HFFc6 (cell line): ENCODE data around the gene G3BP1. TPM values are rescaled to one million over a fixed set of nuclear protein-coding genes. Genes with fewer than 3 reads are reported as not detected.
"Not testable (repeated sequence)": the region's sequence is repeated elsewhere in the genome, so short reads cannot be mapped to it uniquely, and the experiment has no call there.

Source experiments
- DNase-seq: peaks from one replicate; pipeline ENCODE4 v3.0.0-alpha.2; 2018
- H3K27ac Mint-ChIP-seq: 2 replicates; pipeline ENCODE4 v1.8.0; 2020; ENCODE audit warnings: mild to moderate bottlenecking, mixed read lengths
- H3K27me3 Mint-ChIP-seq: 2 replicates; pipeline ENCODE4 v1.8.0; 2021; ENCODE audit warnings: mild to moderate bottlenecking, moderate library complexity, mixed read lengths; ENCODE audit not compliant: insufficient read depth
- H3K36me3 Mint-ChIP-seq: 2 replicates; pipeline ENCODE4 v1.8.0; 2021; ENCODE audit warnings: low read depth, mixed read lengths
- H3K4me1 Mint-ChIP-seq: 2 replicates; pipeline ENCODE4 v1.8.0; 2020; ENCODE audit warnings: low read depth, mixed read lengths
- H3K4me3 Mint-ChIP-seq: 2 replicates; pipeline ENCODE4 v1.8.0; 2020; ENCODE audit warnings: mild to moderate bottlenecking, moderate library complexity, mixed read lengths
- H3K9me3 Mint-ChIP-seq: 2 replicates; pipeline ENCODE4 v1.8.0; 2020; ENCODE audit warnings: mild to moderate bottlenecking, mixed read lengths
- total RNA-seq, 6 experiments: library from RNA; stranded (reverse); fragmentation: NEBNext Ultra II Directional; extraction: Animal tissue kit (Norgen Biotek cat#: 25700); gene quantifications; 2 replicates in 1 of 6; 3 replicates in 5 of 6; pipeline ENCODE4 v1.2.3, GENCODE V29; 2021
- TF ChIP-seq, protein P1 (sequence below): fragments of 200-600 bp; sonication (generic); IDR thresholded peaks from 2 replicates; pipeline ENCODE4 v1.5.0; 2021; ENCODE audit warnings: antibody characterized with exemption, mild to moderate bottlenecking

Gene G3BP1
- total RNA-seq, 6 experiments from 2014 or later = 242 to 284 (median 245) TPM

DNA sequence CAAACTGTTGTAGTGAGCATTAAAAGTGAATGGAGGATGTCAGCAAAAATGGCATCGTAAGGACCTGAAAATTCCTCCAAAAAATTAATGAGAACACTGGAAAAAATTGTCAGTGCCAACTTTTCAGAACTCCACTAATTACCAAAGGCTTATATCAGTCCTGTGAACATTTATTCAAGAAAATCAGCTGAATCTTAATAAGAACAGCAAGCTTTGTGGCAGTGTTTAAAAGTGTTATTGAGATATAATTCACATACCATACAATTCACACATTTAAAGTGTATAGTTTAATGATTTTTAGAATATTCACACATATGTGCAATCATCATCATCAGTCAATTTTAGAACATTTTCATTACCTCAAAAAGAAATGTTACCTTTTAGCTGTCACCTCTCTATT lies 57.6 kb downstream of the G3BP1 start:
- H3K9me3 Mint-ChIP-seq = peaks cover 45% of the 10 kb centered on the region
- H3K27me3 Mint-ChIP-seq = no peaks in the 10 kb centered on the region

DNA sequence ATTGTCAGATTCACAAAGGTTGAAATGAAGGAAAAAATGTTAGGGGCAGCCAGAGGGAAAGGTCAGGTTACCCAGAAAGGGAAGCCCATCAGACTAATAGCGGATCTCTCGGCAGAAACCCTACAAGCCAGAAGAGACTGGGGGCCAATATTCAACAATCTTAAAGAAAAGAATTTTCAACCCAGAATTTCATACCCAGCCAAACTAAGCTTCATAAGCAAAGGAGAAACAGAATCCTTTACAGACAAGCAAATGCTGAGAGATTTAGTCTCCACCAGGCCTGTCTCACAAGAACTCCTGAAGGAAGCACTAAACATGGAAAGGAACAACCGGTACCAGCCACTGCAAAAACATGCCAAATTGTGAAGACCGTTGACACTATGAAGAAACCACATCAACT lies 61.1 kb downstream of the G3BP1 start:
- H3K27ac Mint-ChIP-seq, H3K27me3 Mint-ChIP-seq, H3K4me1 Mint-ChIP-seq, H3K4me3 Mint-ChIP-seq, DNase-seq: not testable (repeated sequence)
- Mint-ChIP-seq H3K9me3 (peaks cover 77% of the 10 kb centered on the region), H3K36me3 (peaks cover 61% of the 10 kb centered on the region)

More for the DNA sequence above, 57.6 kb downstream of the G3BP1 start:
- H3K36me3 Mint-ChIP-seq = peaks cover 69% of the 10 kb centered on the region
- TF ChIP-seq, protein P1, sequence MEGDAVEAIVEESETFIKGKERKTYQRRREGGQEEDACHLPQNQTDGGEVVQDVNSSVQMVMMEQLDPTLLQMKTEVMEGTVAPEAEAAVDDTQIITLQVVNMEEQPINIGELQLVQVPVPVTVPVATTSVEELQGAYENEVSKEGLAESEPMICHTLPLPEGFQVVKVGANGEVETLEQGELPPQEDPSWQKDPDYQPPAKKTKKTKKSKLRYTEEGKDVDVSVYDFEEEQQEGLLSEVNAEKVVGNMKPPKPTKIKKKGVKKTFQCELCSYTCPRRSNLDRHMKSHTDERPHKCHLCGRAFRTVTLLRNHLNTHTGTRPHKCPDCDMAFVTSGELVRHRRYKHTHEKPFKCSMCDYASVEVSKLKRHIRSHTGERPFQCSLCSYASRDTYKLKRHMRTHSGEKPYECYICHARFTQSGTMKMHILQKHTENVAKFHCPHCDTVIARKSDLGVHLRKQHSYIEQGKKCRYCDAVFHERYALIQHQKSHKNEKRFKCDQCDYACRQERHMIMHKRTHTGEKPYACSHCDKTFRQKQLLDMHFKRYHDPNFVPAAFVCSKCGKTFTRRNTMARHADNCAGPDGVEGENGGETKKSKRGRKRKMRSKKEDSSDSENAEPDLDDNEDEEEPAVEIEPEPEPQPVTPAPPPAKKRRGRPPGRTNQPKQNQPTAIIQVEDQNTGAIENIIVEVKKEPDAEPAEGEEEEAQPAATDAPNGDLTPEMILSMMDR = no peak
- H3K4me3 Mint-ChIP-seq = no peak overlapping the region
- DNase-seq = no peak
- H3K27ac Mint-ChIP-seq = no peak overlapping the region
- no peaks in the 10 kb centered on the region for H3K4me1 Mint-ChIP-seq

DNA sequence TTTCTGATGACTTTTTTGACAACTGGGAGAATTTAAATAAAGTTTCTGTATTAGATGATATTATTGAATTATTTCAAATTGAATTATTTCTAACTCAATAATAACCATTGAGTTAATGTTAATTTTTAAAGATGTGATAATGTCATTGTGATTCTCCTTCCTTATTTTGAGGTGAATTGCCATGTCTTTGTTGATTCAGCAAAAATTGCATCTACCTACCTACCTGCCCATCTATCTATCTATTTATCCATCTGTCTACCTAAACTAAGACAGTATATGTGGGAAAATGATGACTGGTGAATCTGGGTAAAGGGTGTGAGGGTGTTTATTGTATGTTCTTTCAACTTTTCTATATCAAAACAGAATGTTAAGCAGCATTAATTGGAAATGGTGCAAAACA lies 75.0 kb downstream of the G3BP1 start:
- no peak overlapping the region for H3K4me3 Mint-ChIP-seq
- H3K36me3 Mint-ChIP-seq = no peaks in the 10 kb centered on the region
- H3K4me1 Mint-ChIP-seq = no peaks in the 10 kb centered on the region
- no peaks in the 10 kb centered on the region for H3K9me3 Mint-ChIP-seq
- H3K27ac Mint-ChIP-seq = no peak overlapping the region
- no peak for DNase-seq
- H3K27me3 Mint-ChIP-seq = peaks cover 1% of the 10 kb centered on the region; the same call in 1 of the 2 replicates
- TF ChIP-seq, protein P1 = no peak

DNA sequence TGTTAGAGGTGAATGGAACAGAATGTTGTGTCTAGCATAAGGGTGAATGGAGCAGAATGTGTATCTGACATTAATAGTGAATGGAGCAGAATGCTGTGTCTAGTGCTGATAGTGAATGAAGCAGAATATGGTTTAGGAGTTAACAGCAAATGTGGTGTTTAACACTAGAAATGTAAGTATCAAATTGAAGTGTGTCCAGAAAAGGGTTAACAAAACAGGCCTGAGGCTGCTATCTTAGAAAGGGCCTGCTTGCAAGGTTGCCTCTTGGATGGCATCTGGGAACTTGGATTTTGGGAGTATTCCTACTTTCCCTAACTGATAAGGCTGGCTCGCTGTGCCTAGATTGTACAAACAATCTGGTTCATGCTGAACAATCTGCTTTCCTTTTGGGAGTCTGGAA lies 76.1 kb downstream of the G3BP1 start:
- no peak for DNase-seq
- Mint-ChIP-seq H3K4me3 (no peak overlapping the region), H3K27ac (no peak overlapping the region), H3K27me3 (peaks cover 1% of the 10 kb centered on the region; the same call in 1 of the 2 replicates), H3K36me3 (no peaks in the 10 kb centered on the region), H3K4me1 (no peaks in the 10 kb centered on the region), H3K9me3 (no peaks in the 10 kb centered on the region)
- TF ChIP-seq, protein P1 = no peak

DNA sequence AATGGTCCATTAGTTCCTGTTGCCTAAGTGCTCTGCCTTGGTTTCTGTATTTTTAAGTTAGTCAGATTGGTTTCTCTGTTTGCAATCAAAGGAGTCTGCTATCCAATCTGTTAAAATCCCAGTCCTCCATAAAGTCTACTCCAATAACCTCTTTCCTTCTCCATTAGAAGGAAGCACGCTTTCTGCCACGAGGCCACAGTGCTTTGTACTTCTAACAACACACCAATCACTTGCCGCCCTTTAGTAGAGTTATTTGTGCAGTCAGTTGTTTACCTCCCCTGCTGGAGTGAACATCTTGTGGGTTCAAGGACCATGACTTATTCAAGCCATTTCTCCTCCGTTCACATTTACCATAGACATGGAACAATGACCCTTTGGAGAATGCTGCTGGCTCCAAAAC lies 83.9 kb downstream of the G3BP1 start:
- no peaks in the 10 kb centered on the region for H3K9me3 Mint-ChIP-seq
- no peak overlapping the region for H3K4me3 Mint-ChIP-seq
- no peaks in the 10 kb centered on the region for H3K4me1 Mint-ChIP-seq
- TF ChIP-seq, protein P1 = no peak
- no peak overlapping the region for H3K27ac Mint-ChIP-seq
- no peaks in the 10 kb centered on the region for H3K36me3 Mint-ChIP-seq
- H3K27me3 Mint-ChIP-seq = peaks cover 1% of the 10 kb centered on the region; the same call in 1 of the 2 replicates
- DNase-seq = no peak

DNA sequence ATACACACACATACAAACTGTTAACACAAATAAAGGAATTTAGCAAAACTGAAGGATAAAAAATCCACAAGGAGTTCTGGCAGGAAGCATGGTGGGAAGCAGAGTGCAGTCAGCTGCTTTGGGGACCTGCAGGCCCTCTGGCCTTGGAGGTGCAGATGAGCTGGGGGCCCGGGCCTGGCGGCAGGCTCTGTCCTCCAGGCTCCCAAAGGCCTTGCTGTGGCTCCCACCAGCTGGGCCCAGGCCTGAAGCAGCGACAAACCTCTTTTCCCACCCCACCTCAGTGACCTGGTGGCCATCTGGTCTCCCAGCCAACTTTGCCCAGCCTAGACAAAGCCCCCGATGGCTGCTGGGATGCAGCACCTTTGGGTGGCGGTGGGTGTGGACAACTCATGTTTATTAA lies 85.1 kb downstream of the G3BP1 start:
- no peaks in the 10 kb centered on the region for H3K36me3 Mint-ChIP-seq
- no peaks in the 10 kb centered on the region for H3K9me3 Mint-ChIP-seq
- H3K4me1 Mint-ChIP-seq = no peaks in the 10 kb centered on the region

DNA sequence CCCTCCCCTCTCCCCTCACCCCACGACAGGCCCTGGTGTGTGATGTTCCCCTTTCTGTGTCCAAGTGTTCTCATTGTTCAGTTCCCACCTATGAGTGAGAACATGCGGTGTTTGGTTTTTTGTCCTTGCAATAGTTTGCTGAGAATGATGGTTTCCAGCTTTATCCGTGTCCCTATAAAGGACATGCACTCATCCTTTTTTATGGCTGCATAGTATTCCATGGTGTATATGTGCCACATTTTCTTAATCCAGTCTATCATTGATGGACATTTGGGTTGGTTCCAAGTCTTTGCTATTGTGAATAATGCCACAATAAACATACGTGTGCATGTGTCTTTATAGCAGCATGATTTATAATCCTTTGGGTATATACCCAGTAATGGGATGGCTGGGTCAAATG lies 89.1 kb downstream of the G3BP1 start:
- H3K4me3 Mint-ChIP-seq, H3K27me3 Mint-ChIP-seq, DNase-seq, H3K4me1 Mint-ChIP-seq, H3K9me3 Mint-ChIP-seq, H3K27ac Mint-ChIP-seq, H3K36me3 Mint-ChIP-seq: not testable (repeated sequence)

More for the DNA sequence above, 85.1 kb downstream of the G3BP1 start:
- Mint-ChIP-seq H3K4me3 (no peak overlapping the region), H3K27ac (no peak overlapping the region), H3K27me3 (peaks cover 1% of the 10 kb centered on the region; the same call in 1 of the 2 replicates)
- DNase-seq = no peak
- TF ChIP-seq, protein P1 = no peak
